ENCODE results near the gene ARID3B. TPM values are rescaled to one million over a fixed set of nuclear protein-coding genes. Genes with fewer than 3 reads are reported as not detected.

Gene ARID3B
- polyA plus RNA-seq, 5 donors: 8.6 to 11.3 (median 10.9) TPM

DNA sequence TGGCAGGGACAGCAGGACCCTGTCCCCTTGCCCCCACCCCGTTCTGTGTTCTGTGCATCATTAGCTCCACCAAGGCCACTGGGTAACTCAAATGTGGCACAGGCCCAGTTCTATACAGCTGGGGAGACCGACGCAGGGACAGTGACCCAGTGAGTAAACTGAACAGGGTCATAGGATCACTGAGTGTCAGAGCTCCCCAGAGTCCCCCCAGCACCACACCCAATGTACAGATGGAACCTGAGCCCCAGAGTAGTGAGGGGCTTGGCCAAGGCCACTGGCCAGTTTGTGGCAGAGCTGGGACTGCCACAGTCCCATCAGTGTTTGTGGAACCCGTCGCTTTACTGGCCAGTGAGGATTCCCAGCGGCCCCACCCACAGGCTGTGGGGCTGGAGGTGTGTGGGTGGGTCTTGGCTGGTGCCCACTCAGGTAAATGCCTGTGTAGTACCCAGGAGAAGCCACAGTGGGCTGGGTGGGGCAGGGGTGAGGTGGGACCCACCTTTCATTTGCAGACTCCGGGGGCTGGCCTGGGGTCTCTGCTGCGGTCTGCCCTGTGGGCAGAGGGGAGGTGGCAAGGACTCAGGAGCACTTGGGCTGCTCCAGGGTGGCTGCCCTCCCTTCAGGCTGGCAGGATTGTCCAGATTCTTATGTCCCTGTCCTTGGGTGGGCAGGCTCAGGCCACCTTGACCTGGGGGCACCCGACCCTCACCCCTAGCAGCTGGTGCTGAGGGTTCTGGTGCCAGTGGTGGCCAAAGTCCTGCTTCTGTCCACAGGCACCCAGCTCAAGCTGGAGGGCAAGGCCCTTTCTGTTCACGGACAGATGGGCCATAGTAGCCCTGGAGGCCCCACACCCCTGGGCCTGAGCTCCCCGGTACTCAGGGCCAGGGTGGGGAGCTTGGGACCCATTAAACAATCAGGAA is 63.0 kb downstream of the ARID3B start:
- DNase-seq: no peak

DNA sequence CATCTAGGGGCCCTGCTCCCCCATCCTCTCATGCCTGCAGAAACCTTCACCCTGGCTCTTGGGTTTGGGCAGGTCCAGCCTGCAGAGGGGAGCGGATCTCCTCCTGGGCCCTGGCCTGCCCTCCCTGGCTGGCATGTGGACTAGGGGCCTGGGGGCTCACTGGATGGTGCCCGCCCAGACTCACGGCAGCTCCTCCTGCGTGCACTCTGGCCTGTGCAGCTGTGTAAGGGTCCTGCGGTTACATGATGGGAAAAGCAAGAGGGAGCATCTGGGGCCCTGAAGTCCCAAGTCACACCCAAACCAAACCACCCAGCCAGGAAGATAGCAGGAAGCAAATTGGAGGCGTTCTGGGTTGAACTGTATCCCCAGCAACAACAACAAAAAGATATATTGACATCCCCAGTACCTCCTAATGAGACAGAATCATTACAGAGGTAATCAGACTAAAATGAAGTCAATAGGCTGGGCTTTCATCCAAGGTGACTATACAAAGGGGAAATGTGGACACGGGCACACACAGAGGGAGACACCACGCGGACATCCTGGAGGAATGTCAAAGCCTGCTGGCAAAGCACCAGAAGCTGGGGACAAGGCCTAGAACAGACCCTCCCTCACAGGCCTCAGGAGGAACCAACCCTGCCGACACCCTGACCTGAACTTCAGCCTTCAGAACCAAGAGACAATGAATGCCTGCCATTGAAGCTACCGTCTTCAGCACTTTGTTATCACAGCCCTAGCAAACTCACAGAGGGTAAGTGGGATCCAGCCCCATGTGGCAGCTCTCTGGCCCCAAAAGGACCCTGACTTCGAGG is 64.2 kb downstream of the ARID3B start:
- no peak for DNase-seq

DNA sequence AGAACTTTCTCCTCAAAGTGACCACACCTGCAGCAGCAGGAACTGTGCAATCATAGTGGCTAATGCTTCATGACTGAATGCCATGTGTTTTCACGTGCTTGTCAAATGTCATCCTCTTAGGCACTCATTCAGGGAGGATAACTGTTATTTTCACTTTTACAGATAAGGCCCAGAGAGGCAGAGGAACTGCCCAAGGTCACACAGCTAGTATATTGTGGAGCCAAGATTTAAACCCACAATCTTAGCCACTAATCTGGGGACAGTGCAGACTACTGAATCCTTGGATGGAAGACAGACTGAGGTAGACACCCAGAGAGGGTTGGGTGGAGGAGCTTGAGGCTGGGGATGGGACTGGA is 64.8 kb downstream of the ARID3B start:
- DNase-seq: no peak

GRCh38 chr15:74608786-74609185 is 67.8 kb downstream of the ARID3B start:
- no peak for DNase-seq

GRCh38 chr15:74609938-74610301 is 68.9 kb downstream of the ARID3B start:
- DNase-seq: no peak

DNA sequence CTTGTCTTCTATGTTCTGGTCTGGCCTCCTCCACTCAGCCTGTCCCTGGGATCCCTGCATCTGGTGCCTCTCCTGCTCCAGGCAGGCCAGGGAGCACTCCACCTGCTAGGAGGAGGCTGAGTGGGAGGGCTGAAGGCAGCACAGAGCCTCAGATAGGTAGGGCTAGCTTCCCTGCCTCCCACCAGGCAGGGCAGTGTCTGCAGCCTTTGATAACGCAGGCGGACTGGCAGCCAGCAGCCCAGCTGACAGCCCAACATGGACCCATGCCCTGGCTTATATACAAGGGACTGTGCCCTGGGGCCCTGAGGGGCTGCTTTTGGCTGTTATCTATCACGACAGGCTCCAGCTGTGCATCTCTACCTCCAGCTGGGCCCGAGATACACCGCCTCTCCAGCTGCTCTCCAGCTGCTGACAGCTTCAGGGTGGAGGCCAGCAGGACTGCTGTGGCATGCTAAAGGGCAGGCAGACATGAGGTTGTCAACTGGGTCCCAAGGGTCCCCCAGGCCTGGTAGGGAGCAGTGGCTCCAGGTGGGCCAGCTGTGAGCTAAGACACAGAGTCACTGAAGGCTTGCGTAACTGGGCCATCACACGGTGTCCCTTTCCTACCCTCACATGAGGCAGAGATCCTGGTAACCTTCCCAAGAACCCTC is 69.4 kb downstream of the ARID3B start:
- peak; percentile 68 to 69 for DNase-seq

GRCh38 chr15:74611341-74611740 is 70.3 kb downstream of the ARID3B start:
- DNase-seq: no peak

GRCh38 chr15:74611834-74612233 is 70.8 kb downstream of the ARID3B start:
- no peak for DNase-seq

DNA sequence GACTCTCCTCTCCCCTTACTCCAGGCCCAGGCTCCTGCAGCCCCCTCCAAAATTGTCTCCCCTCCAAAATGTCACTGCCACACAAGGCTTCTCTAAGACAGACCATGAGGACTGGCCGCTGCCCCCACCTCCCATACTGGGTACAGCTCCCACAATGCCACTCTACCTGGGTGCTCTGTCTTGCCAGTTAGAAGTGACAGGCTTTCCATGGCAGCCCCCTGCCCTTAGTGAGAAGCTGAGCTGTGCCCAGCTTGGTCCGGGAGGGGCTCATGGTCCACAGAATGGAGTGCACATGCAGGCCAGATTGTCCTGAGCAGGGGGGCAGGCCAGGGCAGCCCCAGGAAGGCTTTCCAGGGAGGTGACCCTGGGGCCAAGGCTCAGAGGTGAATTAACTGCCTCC is 71.7 kb downstream of the ARID3B start:
- no peak for DNase-seq

GRCh38 chr15:74613089-74613952 is 72.3 kb downstream of the ARID3B start:
- DNase-seq: no peak

DNA sequence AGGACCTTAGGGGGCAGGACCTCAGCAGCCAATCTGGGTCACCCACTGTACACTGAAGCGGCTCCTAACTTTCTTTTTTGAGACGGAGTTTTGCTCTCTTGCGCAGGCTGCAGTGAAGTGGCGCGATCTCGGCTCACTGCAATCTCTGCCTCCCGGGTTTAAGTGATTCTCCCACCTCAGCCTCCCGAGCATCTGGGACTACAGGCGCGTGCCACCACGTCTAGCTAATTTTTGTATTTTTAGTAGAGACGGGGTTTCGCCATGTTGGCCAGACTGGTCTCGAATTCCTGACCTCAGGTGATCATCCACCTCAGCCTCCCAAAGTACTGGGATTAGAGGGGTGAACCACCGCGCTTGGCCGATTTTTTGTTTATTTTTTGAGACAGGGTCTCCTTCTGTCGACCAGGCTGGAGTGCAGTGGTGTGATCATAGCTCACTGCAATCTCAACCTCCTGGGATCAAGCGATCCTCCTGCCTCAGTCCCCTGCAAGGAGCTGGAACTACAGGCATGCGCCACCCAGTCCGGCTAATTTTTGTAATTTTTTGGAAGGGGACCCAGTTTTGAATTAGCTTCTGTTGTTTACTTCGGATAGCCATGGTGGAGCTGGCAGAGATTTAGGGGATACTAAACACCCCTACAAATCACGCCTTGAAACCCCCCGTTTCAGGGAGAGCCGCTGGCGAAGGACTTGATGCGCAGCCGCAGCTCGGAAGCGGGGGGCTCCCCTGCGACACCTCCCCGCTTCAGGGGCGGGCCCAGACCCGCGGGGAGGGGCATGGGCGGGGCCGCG is 73.1 kb downstream of the ARID3B start:
- DNase-seq: peak in 1 of 2 donors; percentile 86

DNA sequence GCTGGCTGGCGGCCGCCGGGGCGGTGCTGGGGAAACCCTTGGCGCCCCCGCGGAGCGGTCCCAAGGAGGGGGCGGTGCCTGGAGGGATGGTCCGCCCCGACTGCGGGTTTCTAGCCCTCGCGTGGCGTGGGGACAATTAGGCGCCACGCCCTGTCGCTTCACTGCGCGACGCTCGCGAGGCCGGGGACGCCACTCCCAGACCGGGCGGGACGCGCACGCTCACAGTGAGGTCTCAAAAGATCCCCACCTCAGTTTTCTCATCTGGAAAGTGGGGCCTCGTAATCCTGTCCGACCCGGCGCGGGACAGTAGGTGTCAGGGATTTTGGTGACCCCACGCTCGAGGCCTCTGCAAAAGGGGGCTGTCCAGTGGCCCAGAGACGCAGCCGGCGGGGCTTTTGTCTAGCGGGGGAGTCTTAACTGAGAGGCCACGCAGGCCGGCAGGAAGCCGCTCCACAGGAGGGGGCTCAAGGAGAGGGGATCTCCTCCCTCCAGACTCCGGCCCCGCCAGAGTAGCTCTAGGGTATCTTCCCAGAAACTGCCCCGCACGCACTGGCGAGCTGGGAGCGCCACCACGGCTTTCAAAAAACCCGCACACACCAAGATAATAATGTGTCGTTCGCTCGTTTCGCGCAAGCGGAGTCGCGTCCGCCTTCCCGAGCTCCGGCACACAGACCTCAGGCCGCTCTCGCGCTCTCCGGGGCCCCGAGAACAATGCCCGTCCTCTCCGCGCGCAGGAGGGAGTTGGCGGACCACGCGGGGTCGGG is 73.9 kb downstream of the ARID3B start:
- peak; percentile 25 to 85 for DNase-seq

DNA sequence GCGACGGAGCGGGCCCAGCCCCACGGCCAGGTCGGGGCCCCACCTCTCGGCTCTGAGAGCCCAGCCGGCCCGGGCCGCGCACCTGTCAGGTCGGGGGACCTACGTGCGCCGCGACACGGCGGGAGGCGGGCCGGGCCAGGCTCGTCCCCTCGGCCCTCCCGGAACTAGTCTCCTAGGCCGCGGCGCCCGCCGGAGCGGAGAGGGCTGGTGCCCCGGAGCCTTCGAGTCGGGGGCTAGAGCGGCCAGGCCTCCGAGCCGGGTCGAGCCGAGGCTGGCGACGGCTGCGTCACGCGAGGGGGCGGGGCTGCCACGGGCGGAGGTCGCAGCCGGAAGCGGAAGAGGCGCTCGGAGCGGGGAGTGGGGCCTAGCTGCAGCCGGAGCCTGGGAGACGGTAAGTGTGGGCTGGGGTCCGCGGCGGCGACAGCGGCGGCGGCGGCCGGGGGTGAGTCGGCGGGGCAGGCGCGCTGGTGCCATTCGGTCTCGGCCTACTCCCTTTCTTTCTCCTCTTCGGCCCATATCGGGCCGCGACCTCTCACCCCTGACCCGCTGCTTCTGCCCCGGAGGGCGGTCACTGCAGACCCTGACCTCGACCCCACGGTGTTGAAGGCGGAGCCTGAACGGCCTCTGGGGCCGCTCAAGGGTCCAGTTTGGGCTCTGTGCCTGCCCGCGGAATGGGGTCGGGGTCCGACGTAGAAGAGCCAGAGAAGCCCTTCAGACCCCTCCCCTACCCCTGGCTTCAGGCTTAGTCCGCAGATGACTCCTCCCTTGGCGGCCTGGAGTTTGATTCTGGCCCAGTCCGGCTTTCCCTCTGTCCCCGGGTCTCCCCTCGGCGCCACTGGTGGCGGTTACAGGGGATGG is 74.7 kb downstream of the ARID3B start, which contains the start of gene CLK3:
CLK3 (plus strand) TSS at position 329 of the 858 bp plus-strand sequence. CDS start 3,361 bp downstream, outside the sequence.
- DNase-seq: peak; percentile 94 to 95

GRCh38 chr15:74616366-74616939 is 75.4 kb downstream of the ARID3B start:
- peak; percentile 33 to 46 for DNase-seq

DNA sequence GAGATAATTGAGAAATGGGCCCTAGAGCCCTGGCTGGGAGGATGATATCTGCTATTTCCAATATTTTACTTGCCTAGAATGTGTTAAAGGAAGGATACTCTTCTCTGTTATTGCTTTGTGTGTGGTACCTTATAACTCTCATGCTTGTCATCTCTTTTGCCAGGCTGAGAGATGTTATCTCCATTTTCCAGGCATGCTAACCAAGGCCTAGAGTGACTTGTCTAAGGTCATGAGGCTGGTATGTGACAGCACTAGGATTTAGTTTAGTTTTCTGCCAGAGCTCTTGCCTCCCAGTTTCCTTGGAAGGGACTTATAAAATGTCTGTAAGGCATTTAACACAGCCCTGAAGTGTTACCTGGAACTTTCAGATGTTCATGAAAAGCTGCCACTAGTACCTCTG is 76.0 kb downstream of the ARID3B start:
- no peak for DNase-seq

GRCh38 chr15:74618841-74619596 is 78.0 kb downstream of the ARID3B start:
- no peak for DNase-seq

DNA sequence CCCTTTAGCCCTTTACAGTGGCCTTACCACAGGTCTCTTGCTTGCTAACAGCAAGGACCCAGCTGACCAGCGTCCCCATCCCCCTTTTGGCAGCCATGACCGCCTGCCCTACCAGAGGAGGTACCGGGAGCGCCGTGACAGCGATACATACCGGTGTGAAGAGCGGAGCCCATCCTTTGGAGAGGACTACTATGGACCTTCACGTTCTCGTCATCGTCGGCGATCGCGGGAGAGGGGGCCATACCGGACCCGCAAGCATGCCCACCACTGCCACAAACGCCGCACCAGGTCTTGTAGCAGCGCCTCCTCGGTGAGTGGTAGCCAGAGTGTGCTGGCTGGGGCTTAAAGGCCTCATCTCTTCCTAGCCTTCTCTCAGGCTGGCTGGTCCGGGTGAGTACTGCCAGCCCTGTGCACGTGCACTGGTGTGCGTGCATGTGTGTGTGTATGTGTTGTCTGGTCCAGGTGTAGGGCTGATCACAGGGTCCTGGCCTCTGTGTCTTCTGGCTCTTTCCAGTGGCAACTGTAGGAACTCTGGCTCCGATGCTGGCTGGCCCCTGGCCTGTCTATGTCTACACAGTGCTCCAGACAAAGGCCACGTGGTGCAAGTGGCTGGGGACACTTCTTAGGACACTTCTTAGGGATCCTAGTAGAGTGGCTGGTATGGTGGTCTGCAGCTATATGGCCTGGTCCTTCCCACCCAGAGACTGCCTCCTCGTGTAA is 79.1 kb downstream of the ARID3B start:
- no peak for DNase-seq

All from right lung (tissue), 5 donors.